A673 (cell line): ENCODE results near the gene DUSP18. TPM values are rescaled to one million over a fixed set of nuclear protein-coding genes. Genes with fewer than 3 reads are reported as not detected.

Experiments
- BruUV-seq: library from RNA; stranded (reverse); fragments of 400-500 nt; replicated peaks from 2 replicates; lab custom pipeline; 2021; lab: Mats Ljungman, UMichigan
- CTCF ChIA-PET: fragments of 300-600 bp; sonication (Branson Sonifier 250); formaldehyde crosslinking; loops from one replicate; lab custom pipeline; 2022; ENCODE audit warnings: antibody characterized with exemption; lab: Charles Lee
- POLR2A ChIA-PET: fragments of 300-600 bp; sonication (Branson Sonifier 250); formaldehyde crosslinking; loops from one replicate; lab custom pipeline; 2022; ENCODE audit warnings: antibody characterized with exemption; ENCODE audit not compliant: low non-redundant PET; lab: Charles Lee
- DNase-seq: peaks from one replicate; pipeline ENCODE4 v3.0.0-alpha.2; 2015; ENCODE audit warnings: low spot score
- H3K27ac ChIP-seq: fragments of 200-600 bp; sonication (generic); 2 replicates; pipeline ENCODE4 v1.5.1; 2016; ENCODE audit warnings: mixed run types, low read depth, mild to moderate bottlenecking, mixed read lengths, antibody characterized with exemption, low read length; ENCODE audit not compliant: poor library complexity, severe bottlenecking
- H3K27me3 ChIP-seq: fragments of 200-600 bp; sonication (generic); replicated peaks from 2 replicates; pipeline ENCODE4 v1.6.1; 2017; ENCODE audit warnings: mixed run types, low read depth, mild to moderate bottlenecking, mixed read lengths, antibody characterized with exemption, low read length; ENCODE audit not compliant: insufficient read depth, poor library complexity
- H3K36me3 ChIP-seq: fragments of 200-600 bp; sonication (generic); 2 replicates; pipeline ENCODE4 v1.6.1; 2016; ENCODE audit warnings: mixed run types, mild to moderate bottlenecking, mixed read lengths, antibody characterized with exemption, low read length; ENCODE audit not compliant: insufficient read depth, poor library complexity, severe bottlenecking
- H3K4me1 ChIP-seq: fragments of 200-600 bp; sonication (generic); 2 replicates; pipeline ENCODE4 v1.6.1; 2017; ENCODE audit warnings: mixed run types, mild to moderate bottlenecking, mixed read lengths, antibody characterized with exemption, low read length; ENCODE audit not compliant: insufficient read depth, poor library complexity, severe bottlenecking
- H3K4me3 ChIP-seq: fragments of 200-600 bp; sonication (generic); 2 replicates; pipeline ENCODE4 v1.5.1; 2016; ENCODE audit warnings: low read depth, mixed run types, mild to moderate bottlenecking, mixed read lengths, low read length; ENCODE audit not compliant: poor library complexity, severe bottlenecking
- H3K9me3 ChIP-seq: fragments of 200-600 bp; sonication (generic); 2 replicates; pipeline ENCODE4 v1.6.1; 2016; ENCODE audit warnings: mixed run types, low read depth, mild to moderate bottlenecking, mixed read lengths, antibody characterized with exemption, low read length; ENCODE audit not compliant: poor library complexity, severe bottlenecking
- CTCF ChIP-seq: fragments of 300-800, 200-600 bp; sonication (generic); conservative IDR thresholded peaks from 2 replicates; pipeline ENCODE4 v1.5.1; 2017; ENCODE audit warnings: low read depth, mild to moderate bottlenecking, antibody characterized with exemption, low read length, moderate library complexity, mixed read lengths
- EZH2 ChIP-seq: fragments of 200-600 bp; sonication (generic); IDR thresholded peaks from 2 replicates; pipeline ENCODE4 v1.6.1; 2017; ENCODE audit warnings: borderline replicate concordance, low read depth, mild to moderate bottlenecking, mixed read lengths, antibody characterized with exemption, low read length; ENCODE audit not compliant: poor library complexity, severe bottlenecking
- intact Hi-C: fragments of 100-400 bp; cut with micrococcal nuclease; formaldehyde crosslinking; loops from one replicate; pipeline ENCODE4 v1.10.0; 2022; ENCODE audit not compliant: unreplicated experiment
- total RNA-seq: library from RNA; stranded (reverse); gene quantifications from 2 replicates; pipeline ENCODE4 v1.2.3, GENCODE V29; 2021

DUSP18 gene
- total RNA-seq, 1 experiment from 2014 or later, result 5.2 TPM

DNA sequence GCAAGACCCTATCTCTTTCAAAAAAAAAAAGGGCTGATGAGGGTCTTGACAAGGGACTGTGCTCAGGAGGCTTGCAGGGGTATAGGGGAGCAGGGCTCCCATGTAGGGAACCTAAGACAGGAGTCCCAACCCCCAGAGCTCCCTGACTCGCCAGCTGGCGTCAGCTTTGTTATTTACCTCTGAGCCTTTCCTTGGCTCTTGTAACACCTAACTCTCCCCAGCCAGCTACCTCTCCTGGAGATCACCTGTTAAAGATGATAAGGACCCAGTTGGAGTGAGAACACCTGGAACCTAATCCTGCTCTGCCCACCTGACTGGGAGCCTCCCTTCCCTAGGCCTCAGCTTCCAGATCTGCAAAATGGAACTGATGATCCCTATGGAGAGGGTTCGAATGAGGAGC lies 18.9 kb downstream of the DUSP18 start:
- no peaks in the 10 kb centered on the region for H3K27me3 ChIP-seq
- H3K9me3 ChIP-seq, result no peaks in the 10 kb centered on the region
- intact Hi-C loops, result no loop called here
- no peak overlapping the region for H3K27ac ChIP-seq
- BruUV-seq, result no TSS peak
- no peaks in the 10 kb centered on the region for H3K36me3 ChIP-seq
- peaks cover 7% of the 10 kb centered on the region for H3K4me1 ChIP-seq
- TF ChIP-seq CTCF (no peak), EZH2 (no peak)
- ChIA-PET CTCF (interaction anchor here (0.6 kb wide), 1 partner anchor 17 kb away, joined by 3 read pairs; no protein-coding TSS in a partner anchor), POLR2A (no interaction called here)
- DNase-seq, result no peak
- no peak overlapping the region for H3K4me3 ChIP-seq

GRCh38 chr22:30647536-30647935 lies 20.1 kb downstream of the DUSP18 start:
- H3K27ac ChIP-seq, result no peak overlapping the region
- peaks cover 7% of the 10 kb centered on the region for H3K4me1 ChIP-seq
- ChIA-PET CTCF (no interaction called here), POLR2A (no interaction called here)
- no peaks in the 10 kb centered on the region for H3K27me3 ChIP-seq
- TF ChIP-seq CTCF, result no peak
- TF ChIP-seq EZH2, result no peak
- H3K9me3 ChIP-seq, result no peaks in the 10 kb centered on the region
- no peaks in the 10 kb centered on the region for H3K36me3 ChIP-seq
- H3K4me3 ChIP-seq, result no peak overlapping the region
- DNase-seq, result no peak
- intact Hi-C loops, result no loop called here
- BruUV-seq, result no TSS peak

DNA sequence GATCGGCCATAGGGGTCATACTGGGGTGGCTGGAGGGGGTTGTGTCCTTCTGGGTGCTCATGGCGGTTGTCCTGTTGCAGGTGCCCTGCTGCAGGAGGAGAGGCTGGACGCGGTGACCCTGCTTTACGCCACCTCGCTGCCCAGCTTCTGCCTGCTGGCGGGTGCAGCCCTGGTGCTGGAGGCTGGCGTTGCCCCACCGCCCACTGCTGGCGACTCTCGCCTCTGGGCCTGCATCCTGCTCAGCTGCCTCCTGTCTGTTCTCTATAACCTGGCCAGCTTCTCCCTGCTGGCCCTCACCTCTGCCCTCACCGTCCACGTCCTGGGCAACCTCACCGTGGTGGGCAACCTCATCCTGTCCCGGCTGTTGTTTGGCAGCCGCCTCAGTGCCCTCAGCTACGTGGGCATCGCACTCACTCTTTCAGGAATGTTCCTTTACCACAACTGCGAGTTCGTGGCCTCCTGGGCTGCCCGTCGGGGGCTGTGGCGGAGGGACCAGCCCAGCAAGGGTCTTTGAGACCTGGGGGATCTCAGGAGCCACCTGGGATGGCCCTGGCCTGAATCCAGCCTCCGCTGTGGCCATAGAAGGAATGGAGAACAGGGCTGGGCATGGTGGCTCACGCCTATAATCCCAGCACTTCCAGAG lies 21.0 kb downstream of the DUSP18 start:
- Histone ChIP-seq H3K27ac (no peak overlapping the region), H3K9me3 (no peaks in the 10 kb centered on the region), H3K27me3 (no peaks in the 10 kb centered on the region), H3K4me3 (no peak overlapping the region), H3K36me3 (no peaks in the 10 kb centered on the region), H3K4me1 (peaks cover 7% of the 10 kb centered on the region)
- intact Hi-C loops, result no loop called here
- DNase-seq, result no peak
- BruUV-seq, result no TSS peak
- no peak for TF ChIP-seq EZH2
- TF ChIP-seq CTCF, result no peak
- ChIA-PET POLR2A (no interaction called here), CTCF (no interaction called here)
